ENCODE results near the gene OSBP2.
A peak's percentile ranks its signal among the peaks of the same experiment; 100 is the strongest.
"Not testable (repeated sequence)": the region's sequence is repeated elsewhere in the genome, so short reads cannot be mapped to it uniquely, and the experiment has no call there.

Gene OSBP2

GRCh38 chr22:30679895-30680690 lies 14.6 kb upstream of the OSBP2 start:
- DNase-seq (ENCODE audit: low read depth in 1 of 2, low spot score in 1 of 2): not testable (repeated sequence)

GRCh38 chr22:30680991-30681770 lies 13.5 kb upstream of the OSBP2 start:
- no peak for DNase-seq (ENCODE audit: low read depth in 1 of 2, low spot score in 1 of 2)

DNA sequence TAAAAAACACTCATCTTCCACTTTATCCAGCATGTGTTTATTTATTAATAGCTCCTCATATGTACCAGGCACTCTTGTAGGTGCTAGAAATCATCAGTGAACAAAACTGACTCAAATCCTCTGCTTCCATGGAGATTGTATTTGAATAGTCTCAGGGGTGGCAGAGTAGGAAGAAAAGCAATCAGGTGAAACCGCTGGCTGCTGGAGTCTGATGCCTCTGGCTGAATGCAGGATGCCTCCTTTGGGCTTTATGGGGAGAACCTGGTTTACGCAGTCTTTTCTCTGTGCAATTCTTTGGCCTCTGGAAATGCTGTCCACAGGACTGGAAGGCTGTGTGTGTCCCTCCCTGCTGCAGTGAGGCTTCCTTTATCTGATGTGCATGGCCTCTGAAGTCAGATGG lies 12.8 kb upstream of the OSBP2 start:
- no peak for DNase-seq (ENCODE audit: low read depth in 1 of 2, low spot score in 1 of 2)

DNA sequence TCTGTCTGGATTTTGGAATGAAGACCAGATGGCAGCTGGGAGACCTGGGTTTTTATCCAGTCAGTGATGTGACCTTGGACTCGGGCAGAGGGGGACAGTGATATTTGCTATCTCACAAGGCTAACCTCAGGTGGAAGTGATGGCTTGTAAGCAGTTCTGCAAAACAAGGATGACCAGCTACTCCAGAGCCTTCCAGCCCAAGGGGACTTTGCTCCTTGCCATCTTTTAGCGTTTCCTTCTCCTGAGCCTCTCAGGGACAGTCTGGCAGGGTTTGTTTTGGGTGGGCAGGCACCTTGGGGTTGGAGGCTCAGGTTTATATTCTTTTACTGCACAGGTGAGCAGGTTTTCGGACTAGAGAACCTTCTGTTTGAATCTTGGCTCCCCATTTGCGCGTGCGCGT lies 9.5 kb upstream of the OSBP2 start:
- no peak for DNase-seq (ENCODE audit: low read depth in 1 of 2, low spot score in 1 of 2)

DNA sequence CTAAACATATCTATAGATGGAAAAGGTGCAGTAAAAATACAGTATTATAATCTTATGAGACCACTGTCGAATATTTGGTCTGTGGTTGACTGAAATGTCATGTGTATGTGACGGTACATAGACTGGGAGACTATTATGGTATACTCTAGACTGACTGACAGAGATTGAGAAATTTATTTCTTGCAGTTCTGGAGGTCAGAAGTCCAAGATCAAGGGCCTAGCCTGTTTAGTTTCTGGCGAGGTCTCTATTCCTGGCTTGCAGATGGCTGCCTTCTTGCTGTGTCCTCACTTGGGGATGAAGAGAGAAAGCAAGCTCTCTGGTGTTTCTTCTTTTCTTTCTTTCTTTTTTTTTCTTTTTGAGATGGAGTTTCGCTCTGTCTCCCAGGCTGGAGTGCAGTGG lies 7.3 kb upstream of the OSBP2 start:
- DNase-seq (ENCODE audit: low read depth in 1 of 2, low spot score in 1 of 2): no peak

- no peak for DNase-seq (ENCODE audit: low read depth in 1 of 2, low spot score in 1 of 2)
Observed at GRCh38 chr22:30689622-30690021, 5.1 kb upstream of the OSBP2 start.

DNA sequence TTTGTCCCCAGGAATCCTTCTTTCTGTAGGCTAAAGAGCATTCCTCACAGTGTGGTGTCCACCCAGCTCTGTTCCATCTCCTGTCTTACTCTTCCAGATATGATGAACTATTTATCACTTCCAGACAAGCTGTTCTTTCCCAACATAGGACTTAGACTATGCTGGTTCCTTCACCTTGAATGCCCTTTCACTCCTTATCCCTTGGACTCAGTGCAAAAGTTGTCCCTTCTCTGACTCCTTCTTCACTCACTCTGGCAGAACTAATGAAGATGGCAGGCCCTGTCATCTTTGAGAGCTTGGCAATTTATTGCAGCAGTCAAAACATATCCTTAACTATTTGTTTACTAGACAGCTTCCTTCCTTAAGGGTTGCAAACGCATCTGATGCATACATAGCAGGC lies 3.5 kb upstream of the OSBP2 start:
- DNase-seq (ENCODE audit: low read depth in 1 of 2, low spot score in 1 of 2): no peak

- peak; percentile 10 to 39 for DNase-seq (ENCODE audit: low read depth in 1 of 2, low spot score in 1 of 2)
Observed at GRCh38 chr22:30694171-30694639, 469 bp upstream of the OSBP2 start.

GRCh38 chr22:30695351-30695851 lies 727 bp downstream of the OSBP2 start:
- DNase-seq (ENCODE audit: low read depth in 1 of 2, low spot score in 1 of 2): no peak

- DNase-seq (ENCODE audit: low read depth in 1 of 2, low spot score in 1 of 2): no peak
Observed at GRCh38 chr22:30695871-30696655, 1.4 kb downstream of the OSBP2 start.

GRCh38 chr22:30697975-30698374 lies 3.3 kb downstream of the OSBP2 start:
- no peak for DNase-seq (ENCODE audit: low read depth in 1 of 2, low spot score in 1 of 2)

DNA sequence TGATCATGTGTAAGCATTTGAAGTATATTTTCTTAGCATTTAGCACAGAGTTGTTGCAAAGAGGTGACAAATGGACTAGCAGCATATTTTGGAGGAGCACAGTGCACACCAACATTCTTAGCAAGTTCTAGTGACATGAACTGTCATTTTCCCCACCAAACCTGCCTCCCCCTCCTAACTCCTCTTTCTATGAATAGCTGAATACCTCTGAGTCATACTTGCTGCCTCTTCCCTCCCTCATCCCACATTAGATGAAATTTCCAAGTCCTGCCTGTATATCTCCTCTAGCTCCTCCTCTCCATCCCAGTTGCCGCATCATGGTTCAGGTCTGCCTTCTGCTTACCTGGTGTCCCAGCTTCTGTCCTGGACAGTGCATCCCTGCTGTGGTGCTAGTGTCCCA lies 7.2 kb downstream of the OSBP2 start:
- no peak for DNase-seq (ENCODE audit: low read depth in 1 of 2, low spot score in 1 of 2)

DNA sequence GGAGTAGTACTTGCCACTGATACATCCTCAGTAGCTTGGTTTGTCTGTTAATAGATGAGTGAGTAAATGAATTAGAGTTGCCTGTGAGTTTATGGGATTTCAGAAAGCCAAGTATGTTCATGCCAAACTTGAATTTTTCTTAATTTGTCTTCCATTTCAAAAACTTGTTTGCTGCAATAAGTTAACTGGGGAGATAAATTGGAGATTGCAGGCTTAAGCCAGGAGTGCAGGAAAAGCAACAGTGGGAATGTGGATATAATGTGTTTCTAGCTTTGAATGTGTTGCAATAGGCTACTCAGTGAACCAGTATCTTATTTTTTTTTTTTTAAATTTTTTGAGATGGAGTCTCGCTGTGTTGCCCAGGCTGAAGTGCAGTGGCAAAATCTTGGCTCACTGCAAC lies 8.2 kb downstream of the OSBP2 start:
- DNase-seq (ENCODE audit: low read depth in 1 of 2, low spot score in 1 of 2): no peak

- no peak for DNase-seq (ENCODE audit: low read depth in 1 of 2, low spot score in 1 of 2)
Observed at GRCh38 chr22:30704978-30705377, 10.3 kb downstream of the OSBP2 start.

GRCh38 chr22:30705710-30706651 lies 11.3 kb downstream of the OSBP2 start:
- DNase-seq (ENCODE audit: low read depth in 1 of 2, low spot score in 1 of 2): no peak

DNA sequence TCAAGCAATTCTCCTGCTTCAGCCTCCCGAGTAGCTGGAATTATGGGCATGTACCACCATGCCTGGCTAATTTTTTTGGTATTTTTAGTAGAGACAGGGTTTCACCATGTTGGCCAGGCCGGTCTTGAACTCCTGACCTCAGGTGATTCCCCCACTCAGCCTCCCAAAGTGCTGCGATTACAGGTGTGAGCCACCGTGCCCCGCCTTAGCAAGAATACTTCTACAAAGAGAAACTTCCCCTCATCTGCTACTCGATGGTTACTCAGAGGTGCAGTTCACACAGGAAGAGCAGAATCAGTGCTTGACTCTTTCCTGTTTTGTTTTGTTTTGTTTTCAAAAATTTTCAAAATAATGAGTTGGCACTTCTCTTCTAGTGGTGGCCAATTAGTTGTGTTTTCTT lies 15.3 kb downstream of the OSBP2 start:
- not testable (repeated sequence) for DNase-seq (ENCODE audit: low read depth in 1 of 2, low spot score in 1 of 2)

GRCh38 chr22:30712094-30712493 lies 17.4 kb downstream of the OSBP2 start:
- DNase-seq (ENCODE audit: low read depth in 1 of 2, low spot score in 1 of 2): no peak

GRCh38 chr22:30714062-30714461 lies 19.4 kb downstream of the OSBP2 start:
- no peak for DNase-seq (ENCODE audit: low read depth in 1 of 2, low spot score in 1 of 2)

- no peak for DNase-seq (ENCODE audit: low read depth in 1 of 2, low spot score in 1 of 2)
Observed at GRCh38 chr22:30717331-30717921, 22.8 kb downstream of the OSBP2 start.

GRCh38 chr22:30717952-30718351 lies 23.3 kb downstream of the OSBP2 start:
- no peak for DNase-seq (ENCODE audit: low read depth in 1 of 2, low spot score in 1 of 2)

Measured in stimulated activated CD4-positive, alpha-beta T cell treated with anti-CD3 and anti-CD28 coated beads, Interleukin-15, amount 100 ng/mL, for 1 hour (primary cell).